DMS114 treated with DMSO at 0.1 percent for 48 hours (cell line): ENCODE data around the gene SMCO3.

ENCODE experiments used
- DNase-seq: peaks from one replicate; lab custom pipeline; 2025; ENCODE audit not compliant: unreplicated experiment; lab: John Stamatoyannopoulos, UW

Gene SMCO3

DNA sequence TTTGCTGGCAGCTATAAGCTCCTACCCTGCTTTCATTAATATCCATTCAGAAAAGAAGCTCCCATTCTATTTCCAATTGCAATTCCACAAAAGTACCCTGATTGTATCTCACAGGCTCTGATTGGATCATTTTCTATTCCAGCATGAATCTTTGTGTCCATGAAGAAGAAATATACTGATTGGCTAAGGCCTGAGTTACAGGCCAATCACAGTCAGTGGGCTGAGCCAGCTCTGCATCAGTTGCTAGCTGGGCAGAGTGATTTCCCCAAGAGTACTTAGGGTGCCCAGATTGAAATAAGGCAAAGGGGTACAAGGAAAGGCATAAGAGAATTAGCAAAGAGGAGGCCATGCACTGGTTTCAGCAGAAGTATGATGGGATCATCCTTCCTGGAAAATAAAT lies 14.9 kb upstream of the SMCO3 start:
- no peak for DNase-seq

- no peak for DNase-seq
These were observed 13.1 kb upstream of the SMCO3 start for GRCh38 chr12:14827043-14827442.

DNA sequence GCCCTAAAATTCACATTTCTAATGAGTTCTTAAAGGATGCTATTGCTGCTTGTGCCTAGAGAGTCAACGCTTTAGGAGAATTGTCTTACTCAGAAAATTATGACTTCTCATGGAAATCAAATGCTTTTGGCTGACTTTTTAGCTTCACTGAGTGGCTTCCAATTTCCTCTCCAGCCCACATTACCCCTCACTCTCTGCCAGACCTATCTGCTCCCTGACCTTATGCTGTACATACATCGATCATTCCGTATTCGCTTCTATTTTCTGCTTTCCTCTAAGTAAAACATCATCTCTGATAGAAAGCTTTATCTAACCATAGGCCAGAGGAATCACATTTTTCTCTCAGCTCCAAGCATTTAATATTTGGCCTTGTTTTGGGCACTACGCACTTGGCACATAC lies 12.5 kb upstream of the SMCO3 start:
- no peak for DNase-seq

GRCh38 chr12:14825256-14825655 lies 11.3 kb upstream of the SMCO3 start:
- no peak for DNase-seq

DNA sequence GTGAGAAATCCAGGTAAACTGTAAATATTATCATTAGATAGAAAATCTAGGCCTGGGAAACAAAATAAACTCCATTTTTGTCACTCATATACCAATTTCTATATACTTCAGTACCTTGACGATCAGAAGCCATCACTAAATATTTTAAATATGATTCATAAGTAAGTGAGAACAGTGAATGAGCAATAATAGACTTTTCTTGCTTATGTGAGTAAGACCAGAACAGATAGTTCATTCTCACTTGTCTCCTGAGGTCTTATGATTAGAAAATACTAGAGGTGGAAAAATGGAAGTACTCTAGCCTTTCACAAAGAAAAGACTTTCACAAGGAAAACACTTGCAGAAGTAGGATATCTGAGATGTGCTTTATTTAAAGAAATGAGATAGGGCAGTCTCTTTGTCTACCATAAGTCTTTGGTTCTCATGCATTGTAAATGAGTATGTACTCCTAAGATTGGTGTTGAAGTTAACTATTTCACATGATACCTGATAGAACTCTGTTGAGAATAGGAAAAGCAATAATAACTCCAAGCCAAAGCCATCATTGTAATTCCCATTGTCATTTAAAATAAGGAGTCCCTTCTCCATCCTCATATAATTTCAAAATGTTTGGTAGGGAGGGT lies 10.1 kb upstream of the SMCO3 start:
- DNase-seq, result no peak

GRCh38 chr12:14811486-14811885 lies 2.5 kb downstream of the SMCO3 start:
- no peak for DNase-seq

GRCh38 chr12:14810953-14811483 lies 3.0 kb downstream of the SMCO3 start:
- DNase-seq, result no peak

DNA sequence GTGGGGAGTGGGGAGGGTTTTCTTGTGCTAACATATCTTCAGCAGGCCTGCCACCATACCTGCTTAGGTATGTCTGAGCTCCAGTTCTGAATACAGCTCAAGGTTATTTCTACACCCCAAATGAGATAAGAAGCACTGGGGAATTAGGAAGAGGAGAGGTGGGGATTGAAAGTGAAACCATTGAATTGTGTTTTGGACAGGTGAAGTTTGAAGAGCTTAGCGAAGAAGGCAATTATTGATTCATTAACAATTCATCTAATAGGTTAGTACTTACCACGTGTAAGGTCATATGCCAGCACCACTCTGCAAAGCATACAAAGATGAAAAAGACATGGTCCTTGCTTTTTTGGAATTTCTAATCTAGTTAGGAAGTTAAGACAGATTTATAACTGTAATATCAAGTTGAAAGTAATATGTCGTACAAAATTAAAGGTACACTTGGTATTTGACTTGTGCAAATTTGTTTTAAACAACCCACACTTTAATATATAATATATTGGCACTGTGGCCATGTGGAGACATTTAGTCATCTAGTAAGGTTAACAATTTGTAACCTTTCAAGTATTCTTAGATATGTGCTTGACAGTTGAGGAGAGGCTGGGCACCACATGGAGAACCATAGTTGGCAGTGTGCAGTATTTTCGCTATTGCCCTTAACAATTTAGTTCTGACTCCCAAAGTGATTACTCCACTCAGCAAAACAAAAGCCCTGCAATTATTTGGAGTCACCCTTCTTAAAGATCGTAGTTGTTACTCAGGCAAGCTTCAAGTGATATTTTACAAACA lies 3.6 kb downstream of the SMCO3 start:
- DNase-seq, result no peak

- no peak for DNase-seq
These were observed 10.2 kb downstream of the SMCO3 start for GRCh38 chr12:14803830-14804160.

GRCh38 chr12:14803011-14803829 lies 10.8 kb downstream of the SMCO3 start, which contains the start of the genes C12orf60 and WBP11:
Gene C12orf60, plus strand, starts transcription at chr12:14803670. Its CDS starts 19,266 bp downstream, at chr12:14822936.
Gene WBP11, minus strand, starts transcription at chr12:14803478. Its CDS starts 2,095 bp downstream, at chr12:14801383.
- peak; percentile 100 for DNase-seq

DNA sequence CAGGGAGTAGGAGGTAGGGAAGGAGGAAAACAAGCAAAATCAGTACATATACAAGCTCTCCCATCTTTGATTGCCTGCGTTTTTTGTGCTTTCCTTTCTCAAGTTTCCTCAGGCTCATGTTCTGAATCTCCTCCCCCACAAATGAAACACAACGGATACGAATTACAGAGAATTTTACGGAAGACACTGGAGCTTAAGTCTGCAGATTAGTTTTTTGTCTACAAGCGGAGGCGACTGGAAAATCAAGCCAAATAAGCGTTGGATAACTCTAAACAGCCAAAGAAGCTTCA lies 11.3 kb downstream of the SMCO3 start:
- no peak for DNase-seq

DNA sequence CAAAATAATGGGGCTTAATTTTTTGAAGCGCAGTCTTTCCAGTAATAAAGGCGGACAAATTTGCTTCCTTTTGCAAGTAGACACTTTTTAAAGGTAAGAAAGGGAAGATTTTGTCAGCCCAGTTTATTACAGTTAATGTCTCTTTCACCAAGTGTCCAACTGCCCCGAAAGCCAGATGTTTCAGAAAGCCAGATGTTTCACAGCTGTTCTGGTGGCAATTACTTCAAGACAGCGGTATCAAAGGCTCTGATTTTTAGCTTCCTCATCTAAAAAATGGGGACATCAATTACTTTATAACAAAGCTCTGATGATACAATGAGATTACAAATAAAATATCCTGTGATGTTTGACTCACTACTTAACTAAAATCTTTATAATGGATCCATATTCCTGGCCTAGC lies 11.7 kb downstream of the SMCO3 start:
- no peak for DNase-seq

GRCh38 chr12:14795028-14795448 lies 18.9 kb downstream of the SMCO3 start:
- DNase-seq, result no peak

- no peak for DNase-seq
These were observed 28.4 kb downstream of the SMCO3 start for GRCh38 chr12:14785568-14785967.

DNA sequence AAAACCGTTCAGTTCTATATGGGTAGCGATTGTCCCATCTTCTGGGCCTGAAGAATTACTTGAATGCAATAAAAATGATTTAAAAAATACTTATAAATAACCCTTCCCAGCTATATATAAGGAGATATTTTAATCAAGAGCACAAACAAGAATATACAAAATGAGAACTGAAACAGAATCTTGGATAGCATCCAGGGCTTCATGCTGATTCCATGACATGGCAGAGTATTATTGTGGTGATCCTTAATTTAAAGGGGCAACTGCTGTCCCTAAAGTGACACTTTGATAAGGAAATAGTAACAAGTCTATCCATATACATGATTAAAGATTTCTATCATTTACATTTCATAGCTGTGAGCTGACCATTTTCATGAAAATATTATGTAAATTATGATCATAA lies 29.5 kb downstream of the SMCO3 start:
- no peak for DNase-seq

DNA sequence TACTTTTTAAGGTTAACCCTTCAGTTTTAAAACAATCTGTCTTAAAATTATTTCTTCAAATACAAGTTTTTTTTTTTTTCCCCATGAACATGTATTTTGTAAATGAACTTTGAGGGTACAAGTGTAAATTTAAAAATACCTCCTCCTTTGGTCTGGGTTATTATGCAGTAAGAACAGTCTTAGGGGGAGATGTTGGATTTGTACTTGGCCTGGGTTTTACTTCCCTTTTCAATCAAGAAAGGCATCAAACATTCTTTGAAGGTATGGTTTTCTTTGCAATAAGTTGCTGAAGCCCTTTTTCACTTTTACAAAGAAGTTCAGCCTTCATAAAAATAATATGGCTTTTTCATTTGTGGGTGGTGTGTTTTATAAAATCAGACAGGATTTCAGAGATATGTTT lies 31.2 kb downstream of the SMCO3 start:
- no peak for DNase-seq

GRCh38 chr12:14781563-14781962 lies 32.4 kb downstream of the SMCO3 start:
- DNase-seq, result no peak

- DNase-seq, result no peak
These were observed 33.1 kb downstream of the SMCO3 start for GRCh38 chr12:14780859-14781258.

DNA sequence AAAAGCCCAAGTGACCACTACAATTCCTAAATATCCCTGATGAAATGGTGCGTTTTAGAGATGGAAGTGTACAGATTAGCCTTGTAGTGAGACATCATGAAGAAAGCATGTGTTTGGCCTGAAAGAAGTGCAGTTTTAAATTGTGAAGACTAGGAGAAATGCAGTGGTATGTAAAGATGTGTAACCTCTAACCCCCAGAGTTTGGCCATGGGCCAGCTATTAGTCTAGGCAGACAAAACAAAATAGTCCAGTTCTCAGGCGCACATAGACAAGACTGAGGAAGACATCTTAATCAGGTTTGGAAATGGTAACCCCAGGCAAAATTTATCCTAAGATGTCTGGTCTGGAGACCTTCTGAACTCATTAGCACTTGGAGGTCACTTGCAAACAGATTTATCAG lies 34.1 kb downstream of the SMCO3 start:
- no peak for DNase-seq

- DNase-seq, result no peak
These were observed 36.7 kb downstream of the SMCO3 start for GRCh38 chr12:14777271-14777670.

DNA sequence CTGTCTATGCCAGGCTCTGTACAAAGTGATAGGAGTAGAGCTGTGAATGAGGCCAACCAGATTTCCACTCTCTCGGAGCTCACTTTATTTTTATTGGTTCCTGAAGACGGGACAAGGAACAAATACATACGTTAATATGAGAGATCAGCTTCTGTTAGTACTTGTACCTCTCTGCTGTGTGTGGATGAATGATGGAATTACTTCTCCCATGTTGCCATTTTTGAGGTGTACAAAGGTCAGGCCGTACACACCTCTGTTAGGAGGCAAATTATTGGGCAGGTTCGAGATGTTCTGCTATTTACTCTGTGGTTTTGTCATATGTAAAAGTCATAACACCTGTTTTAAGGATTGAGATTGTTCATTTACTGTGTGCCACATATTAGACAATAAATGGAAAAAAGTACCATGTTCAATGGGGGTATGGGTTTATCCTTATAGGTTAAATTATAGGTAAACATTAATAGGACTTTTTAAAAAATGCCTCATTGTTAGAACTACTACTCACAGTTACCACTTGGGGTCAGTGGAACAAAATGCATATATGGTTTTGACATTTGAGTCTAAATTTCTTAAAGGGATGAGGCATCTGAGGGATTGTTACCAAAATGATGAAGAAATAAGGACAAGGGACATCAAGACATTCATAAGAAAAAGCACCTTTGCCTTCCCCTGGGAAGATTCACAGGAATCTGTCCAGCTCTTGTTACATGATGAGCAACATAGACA lies 37.6 kb downstream of the SMCO3 start:
- DNase-seq, result no peak
